Measurements from ENCODE around the gene RGS3. TPM values are rescaled to one million over a fixed set of nuclear protein-coding genes. Genes with fewer than 3 reads are reported as not detected.

Gene RGS3
- total and polyA plus RNA-seq, 2 donors (not counting 3 experiments of a cell fraction or from before 2014, with no cell fraction given) = 356 to 416 TPM

GRCh38 chr9:113569472-113570060, 106.0 kb downstream of the RGS3 start:
- Histone ChIP-seq H3K27ac (ENCODE audit: insufficient read depth, low read depth, low read length) (no peak overlapping the region), H4K20me1 (replicated peaks; ENCODE audit: control insufficient read depth, extremely low read depth, insufficient read depth, low read length) (no peaks in the 10 kb centered on the region), H3K9ac (replicated peaks; ENCODE audit: extremely low read depth, insufficient read depth, low read length) (no peak overlapping the region), H3K27me3 (ENCODE audit: control insufficient read depth in 2 of 2, insufficient read depth in 2 of 2, low read length in 2 of 2) (no peaks in the 10 kb centered on the region), H3K9me1 (replicated peaks; ENCODE audit: control insufficient read depth, extremely low read depth, insufficient read depth, low read length) (no peaks in the 10 kb centered on the region), H3K79me2 (ENCODE audit: control insufficient read depth, insufficient read depth, low read length) (peaks cover 6% of the 10 kb centered on the region), H3K36me3 (ENCODE audit: control insufficient read depth in 2 of 2, extremely low read depth in 1 of 2, insufficient read depth in 2 of 2, low read length in 2 of 2) (peaks cover 0 to 33% of the 10 kb centered on the region in 2 experiments), H3K4me2 (ENCODE audit: insufficient read depth, low read length) (no peak overlapping the region), H3K4me1 (ENCODE audit: control insufficient read depth, extremely low read depth, insufficient read depth, low read length) (no peaks in the 10 kb centered on the region), H3K4me3 (replicated peaks in 1 of 3; ENCODE audit: insufficient read depth in 1 of 3, low read depth in 1 of 3, low read length in 3 of 3) (no peak overlapping the region), H2AFZ (ENCODE audit: low read depth, low read length) (no peak overlapping the region), H3K9me3 (replicated peaks; ENCODE audit: control insufficient read depth, insufficient read depth, low read length) (no peaks in the 10 kb centered on the region)
- ChIA-PET POLR2A (no interaction called here), CTCF (interaction anchor here (1.2 to 1.6 kb wide), 4 partner anchors 9 to 22 kb away, joined by 4 read pairs; no protein-coding TSS in a partner anchor)
- no peak for FAIRE-seq
- dilution Hi-C loops (cut with MboI; ENCODE audit: extremely low pct_ligation_motif_present, low sequenced_read_pairs) = no loop called here
- intact Hi-C loops (cut with micrococcal nuclease) = no loop called here
- no peak for DNase-seq (ENCODE audit: low read depth, low spot score)
- TF ChIP-seq FOS (IDR thresholded peaks at IDR 0.05; ENCODE audit: borderline replicate concordance, insufficient read depth, low read length) (no peak), MAX (IDR thresholded peaks at IDR 0.05; ENCODE audit: insufficient read depth, insufficient read length) (no peak), GATA2 (IDR thresholded peaks at IDR 0.05; ENCODE audit: insufficient read depth, insufficient read length, low read depth, low read length) (no peak), EZH2 (IDR thresholded peaks at IDR 0.05; ENCODE audit: borderline replicate concordance, low read depth, low read length, severe bottlenecking) (no peak), JUN (IDR thresholded peaks at IDR 0.05; ENCODE audit: borderline replicate concordance, insufficient read depth, insufficient read length, low read depth) (no peak), CTCF (IDR thresholded peaks at IDR 0.05; ENCODE audit: extremely low read depth in 1 of 2, insufficient read depth in 1 of 2, low read depth in 1 of 2, low read length in 2 of 2) (no peak), MYC (IDR thresholded peaks at IDR 0.05; ENCODE audit: low read depth, low read length) (no peak), POLR2AphosphoS5 (IDR thresholded peaks at IDR 0.05; ENCODE audit: insufficient read depth, low read depth, low read length) (no peak), POLR2A (IDR thresholded peaks at IDR 0.05; ENCODE audit: low read depth, low read length) (no peak)
- no TSS peak for BruUV-seq (replicated peaks)
